Activated T-cell treated with anti-CD3 and anti-CD28 coated beads, Interleukin-2, amount 50 U/mL, for 48 hours (primary cell): ENCODE results near the gene LRATD1.

Source experiments
- DNase-seq, 2 experiments: peaks; one replicate each; pipeline ENCODE4 v3.0.0-alpha.2; 2020

Gene LRATD1

DNA sequence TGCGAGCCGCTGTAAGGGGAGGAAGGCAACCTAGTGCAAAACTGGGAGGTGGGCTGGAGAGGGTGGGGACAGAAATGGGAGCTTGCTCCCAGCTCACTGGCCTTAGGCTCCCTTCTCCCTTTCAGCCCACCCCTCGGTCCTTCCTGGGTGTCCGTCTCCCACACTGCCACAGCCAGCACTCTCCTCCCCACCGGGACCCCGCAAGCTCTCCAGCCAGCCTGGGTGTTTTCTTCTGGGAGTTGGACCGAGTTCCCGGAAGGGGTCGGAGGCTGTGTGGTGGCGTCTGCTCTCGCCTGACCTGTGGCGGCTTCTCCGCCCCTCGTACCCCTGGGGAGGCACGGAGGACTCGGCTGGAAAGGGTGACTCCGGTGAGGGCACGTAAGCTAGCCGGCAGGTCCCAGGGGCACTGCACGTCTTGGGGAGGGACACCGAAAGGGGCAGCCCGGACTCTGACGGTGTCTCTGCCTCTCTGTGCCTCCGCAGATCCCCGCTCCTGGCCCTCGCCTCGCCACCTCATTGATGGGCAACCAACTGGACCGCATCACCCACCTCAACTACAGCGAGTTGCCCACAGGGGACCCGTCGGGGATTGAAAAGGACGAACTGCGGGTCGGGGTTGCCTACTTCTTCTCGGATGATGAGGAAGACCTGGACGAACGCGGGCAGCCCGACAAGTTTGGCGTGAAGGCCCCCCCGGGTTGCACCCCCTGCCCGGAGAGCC is 1.1 kb downstream of the LRATD1 start:
- peak; percentile 16 to 18 for DNase-seq

DNA sequence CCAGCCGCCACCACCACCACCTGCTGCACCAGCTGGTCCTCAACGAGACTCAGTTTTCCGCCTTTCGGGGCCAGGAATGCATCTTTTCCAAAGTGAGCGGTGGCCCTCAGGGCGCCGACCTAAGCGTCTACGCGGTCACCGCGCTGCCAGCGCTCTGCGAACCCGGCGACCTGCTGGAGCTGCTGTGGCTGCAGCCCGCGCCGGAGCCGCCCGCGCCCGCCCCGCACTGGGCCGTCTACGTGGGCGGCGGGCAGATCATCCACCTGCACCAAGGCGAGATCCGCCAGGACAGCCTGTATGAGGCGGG is 1.6 kb downstream of the LRATD1 start:
- DNase-seq = no peak

DNA sequence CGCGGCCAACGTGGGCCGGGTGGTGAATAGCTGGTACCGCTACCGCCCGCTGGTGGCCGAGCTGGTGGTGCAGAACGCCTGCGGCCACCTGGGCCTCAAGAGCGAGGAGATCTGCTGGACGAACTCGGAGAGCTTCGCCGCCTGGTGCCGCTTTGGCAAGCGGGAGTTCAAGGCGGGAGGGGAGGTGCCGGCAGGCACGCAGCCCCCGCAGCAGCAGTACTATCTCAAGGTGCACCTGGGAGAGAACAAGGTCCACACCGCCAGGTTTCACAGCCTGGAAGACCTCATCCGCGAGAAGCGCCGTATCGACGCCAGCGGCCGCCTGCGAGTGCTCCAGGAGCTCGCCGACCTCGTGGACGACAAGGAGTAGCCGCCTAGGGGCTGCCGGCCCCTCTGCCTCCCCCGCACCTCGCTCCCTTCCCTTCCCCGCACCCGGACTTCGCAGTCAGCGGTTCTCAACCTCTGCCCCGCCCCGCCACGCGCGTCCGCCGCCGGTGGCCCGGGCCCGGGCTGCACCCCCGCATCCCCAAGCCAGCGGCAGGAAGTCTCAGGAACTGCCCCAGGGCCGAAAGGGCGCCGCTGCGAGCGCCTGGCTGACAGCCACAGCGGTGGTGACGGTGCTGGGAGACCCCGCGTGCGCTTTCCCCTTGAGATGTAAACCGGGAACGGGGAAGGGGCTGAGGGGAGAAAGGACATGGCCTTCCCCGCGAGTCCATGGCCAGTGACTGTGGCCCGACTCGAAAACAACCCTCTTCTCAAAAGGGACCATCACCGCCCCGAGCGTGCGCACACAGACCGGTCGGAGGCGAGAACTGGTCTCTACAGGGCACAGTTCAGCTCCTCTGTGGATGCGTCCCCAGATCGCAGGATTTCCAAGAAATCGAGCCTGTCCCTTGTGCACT is 2.2 kb downstream of the LRATD1 start:
- peak; percentile 33 to 46 for DNase-seq

DNA sequence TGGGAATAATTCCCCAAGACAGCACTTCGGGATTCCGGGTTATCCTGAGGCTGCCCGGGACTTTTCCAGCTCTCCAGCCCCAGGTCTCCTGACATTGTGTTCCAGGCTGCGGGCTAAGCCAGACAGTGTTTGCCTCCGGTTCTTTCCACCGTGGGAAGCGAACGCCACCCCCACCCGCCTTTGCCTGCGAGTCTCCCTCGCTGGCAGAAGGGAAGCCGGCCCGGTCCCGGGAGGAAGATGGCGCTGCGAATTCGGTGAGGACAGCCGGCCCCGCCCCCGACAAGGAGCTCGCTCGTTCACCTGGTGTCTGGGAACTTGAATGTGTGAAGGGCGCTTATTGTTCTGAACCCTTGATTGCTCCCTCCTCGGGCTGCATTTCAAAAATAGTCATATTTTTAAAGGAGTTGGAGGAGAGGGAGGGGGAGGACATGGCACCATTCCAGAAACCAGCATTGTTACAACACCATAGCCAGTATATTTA is 2.9 kb downstream of the LRATD1 start:
- DNase-seq = peak in 1 of 2 experiments; percentile 15

DNA sequence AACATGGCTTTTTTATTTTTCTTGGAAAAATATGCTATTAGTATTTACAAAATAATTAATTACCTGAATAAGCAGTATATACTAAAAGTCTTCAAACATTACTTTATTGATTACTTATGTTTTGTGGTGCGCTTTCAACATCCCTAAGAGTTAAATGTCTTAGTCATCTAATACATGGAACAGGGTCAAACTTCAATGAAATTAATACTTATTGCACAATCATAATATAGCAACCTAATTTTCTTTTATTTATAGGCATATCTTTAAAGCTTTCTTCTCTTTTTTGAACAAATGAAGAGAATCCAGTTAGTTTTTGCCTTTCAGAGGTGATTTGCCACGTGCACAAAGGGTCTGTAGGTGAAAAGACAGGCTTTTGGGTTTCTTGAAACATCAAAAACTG is 6.0 kb downstream of the LRATD1 start:
- DNase-seq = no peak

DNA sequence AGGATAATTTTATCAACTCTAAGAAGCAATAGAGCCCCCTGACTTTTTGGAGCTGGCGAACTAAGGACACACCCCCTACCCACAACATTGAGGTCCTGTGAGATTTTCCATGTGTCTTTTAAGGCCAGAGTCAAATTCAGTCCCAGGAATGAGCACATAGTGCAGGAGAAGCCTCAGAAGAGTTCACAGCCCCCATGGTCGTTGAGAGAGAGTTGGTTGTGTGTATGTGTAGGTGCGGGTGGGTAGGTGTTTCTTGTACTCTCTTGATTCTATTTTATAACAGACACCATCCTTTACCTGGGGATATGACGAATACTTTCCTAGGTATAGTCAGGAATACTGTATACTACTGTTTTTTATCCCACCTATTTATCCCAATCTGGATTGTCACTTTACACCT is 8.6 kb downstream of the LRATD1 start:
- DNase-seq = no peak

DNA sequence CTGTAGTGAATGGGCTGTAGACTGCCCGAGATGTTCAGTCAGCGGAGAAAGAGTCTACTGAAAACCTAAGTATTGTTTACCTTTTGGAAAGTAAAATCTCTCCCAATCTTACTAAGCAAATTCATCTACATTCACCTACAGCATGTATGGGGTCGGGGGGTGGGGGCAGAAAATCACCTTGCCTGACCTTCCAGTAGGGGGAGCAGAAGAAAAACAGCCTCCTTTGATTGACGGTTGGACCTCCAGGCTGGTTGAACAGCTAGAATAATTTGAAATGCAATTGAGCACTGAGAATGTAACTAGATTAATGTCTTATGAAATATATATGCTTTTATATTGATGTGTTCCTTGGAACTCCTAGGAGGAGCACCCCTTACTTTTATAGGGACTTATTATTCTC is 10.0 kb downstream of the LRATD1 start:
- no peak for DNase-seq

DNA sequence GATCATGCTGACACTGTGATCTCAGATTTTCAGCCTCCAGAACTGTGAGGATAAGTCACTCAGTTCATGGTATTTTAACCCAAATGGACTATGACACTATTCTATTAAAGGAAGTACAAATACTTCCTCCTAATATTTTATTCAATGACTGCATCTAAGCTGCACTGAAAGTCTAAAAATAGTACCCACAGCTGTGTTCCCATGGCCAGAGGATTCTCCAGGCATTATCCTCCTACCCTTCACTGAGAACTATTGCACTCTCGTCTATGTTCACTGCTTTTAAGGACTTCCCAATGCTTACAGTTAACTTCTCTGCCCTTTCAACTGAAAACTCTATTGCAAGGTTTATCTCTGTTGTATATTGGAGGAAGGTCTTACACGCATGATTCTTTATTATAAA is 15.2 kb downstream of the LRATD1 start:
- no peak for DNase-seq

DNA sequence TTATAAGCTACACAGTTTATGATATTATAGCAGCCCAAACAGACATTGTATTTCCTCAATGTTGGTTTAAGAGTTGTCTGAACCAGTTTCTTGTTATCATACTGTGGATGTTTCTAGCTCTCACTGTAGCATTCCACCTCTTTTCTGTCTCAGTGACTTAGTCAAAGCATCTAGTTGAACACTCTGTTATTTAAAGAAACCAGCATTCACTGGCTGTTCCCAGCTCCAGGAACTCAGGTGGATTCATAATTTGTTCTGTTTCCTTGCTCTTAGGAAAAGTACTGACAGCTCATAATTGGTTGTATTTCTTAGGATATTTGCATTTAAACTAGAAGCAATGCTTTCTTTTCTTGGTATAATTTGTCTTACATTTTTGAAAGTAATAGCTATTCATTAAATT is 17.5 kb downstream of the LRATD1 start:
- no peak for DNase-seq

DNA sequence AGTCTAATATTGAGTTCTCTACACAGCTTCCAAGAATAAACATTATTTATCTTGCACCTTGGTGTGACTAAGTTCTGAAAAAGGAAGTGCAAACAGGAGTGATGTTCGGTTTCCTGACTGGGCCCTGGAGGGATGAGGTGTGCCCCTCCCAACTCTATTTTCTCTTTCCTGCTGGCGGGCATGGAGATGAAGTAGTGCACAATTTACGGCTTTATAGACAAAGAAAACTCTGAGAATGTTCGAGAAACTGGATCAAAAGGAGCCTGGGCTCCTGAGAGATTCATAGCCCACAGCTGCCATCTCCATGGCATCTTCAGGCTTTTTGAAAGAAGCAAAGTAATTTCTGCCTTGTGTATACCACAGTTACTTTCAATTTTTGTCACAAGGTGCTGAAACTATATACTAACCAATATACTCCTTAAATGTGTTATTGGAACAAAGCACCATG is 22.3 kb downstream of the LRATD1 start:
- DNase-seq = no peak

DNA sequence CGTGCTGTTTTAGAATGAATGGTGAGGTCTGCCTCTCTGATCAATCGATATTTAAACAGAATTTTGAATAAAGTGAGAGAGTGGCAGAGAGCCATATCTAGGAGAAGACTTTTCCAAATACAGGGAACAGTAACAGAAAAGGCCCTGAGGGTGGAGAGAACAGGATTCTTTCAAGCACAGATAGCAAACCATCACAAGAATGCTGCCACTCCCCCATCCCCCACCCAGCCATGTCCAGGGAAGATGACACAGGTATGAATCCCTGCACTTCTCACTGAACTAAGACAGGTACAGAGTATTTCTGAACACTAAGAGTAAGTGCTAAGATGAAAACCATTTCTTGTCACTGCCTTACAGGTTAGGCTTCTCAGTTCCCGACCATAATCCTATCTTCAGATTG is 23.6 kb downstream of the LRATD1 start:
- no peak for DNase-seq

DNA sequence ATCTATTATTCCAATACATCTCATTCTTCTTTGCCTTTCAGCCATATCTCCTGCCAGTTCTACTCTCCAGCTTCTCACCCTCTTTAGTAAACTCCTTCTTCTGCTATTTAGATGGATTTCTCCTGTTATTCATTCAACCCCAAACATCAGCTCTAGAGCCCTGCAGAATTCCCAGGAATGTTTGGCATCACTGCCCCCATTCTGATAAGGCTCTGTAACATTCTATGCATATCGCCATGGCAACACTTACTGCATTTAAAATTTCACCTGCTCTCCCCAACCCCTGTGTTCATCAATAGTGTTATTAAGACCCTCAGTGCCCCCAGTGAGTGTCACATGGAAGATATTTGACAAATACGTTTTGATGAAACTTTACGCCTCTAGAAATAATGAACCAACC is 28.6 kb downstream of the LRATD1 start:
- DNase-seq = no peak

DNA sequence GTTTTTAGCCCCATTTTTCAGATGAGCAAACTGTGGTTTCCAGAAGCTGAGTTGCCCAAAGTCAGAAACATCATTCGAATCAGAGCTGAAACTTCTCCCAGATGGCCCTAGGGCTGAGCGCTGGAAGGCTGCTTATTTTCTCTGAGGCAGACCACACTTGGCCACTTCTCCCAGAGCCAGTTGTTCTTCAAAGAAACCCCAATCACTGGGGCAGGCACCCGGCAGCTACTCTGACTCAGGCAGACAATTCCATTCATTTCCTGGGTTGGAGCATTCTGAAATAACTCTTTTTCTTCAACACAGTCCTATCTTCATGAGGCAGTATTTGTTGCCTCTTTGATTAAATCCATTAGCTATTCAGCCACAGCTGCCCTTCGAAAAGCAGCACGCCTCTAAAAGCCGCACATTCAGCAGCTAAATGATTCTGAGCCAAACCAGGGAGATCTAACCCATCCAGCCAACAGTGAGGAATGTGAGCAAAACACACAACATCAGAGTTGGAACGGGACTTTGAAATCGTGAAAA is 40.9 kb downstream of the LRATD1 start:
- DNase-seq = no peak

DNA sequence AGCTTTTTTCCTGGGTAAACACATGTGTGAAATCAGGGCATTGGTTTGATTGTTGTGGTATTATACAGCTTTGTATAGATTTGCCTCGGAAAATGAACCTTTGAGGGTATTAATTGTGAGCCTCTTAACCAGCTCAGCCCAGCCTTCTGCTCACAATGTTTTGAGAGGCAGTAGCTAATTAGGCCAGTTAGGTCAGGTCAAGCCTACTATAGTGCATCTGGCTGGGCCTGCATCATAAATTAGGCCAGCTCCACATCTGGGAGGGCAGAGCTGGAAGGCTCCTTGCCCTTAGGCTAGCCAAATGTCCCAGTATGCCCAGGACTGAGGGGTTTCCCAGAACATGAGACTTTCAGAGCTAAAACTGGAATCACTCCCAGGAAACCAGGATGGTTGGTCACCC is 43.0 kb downstream of the LRATD1 start:
- no peak for DNase-seq

DNA sequence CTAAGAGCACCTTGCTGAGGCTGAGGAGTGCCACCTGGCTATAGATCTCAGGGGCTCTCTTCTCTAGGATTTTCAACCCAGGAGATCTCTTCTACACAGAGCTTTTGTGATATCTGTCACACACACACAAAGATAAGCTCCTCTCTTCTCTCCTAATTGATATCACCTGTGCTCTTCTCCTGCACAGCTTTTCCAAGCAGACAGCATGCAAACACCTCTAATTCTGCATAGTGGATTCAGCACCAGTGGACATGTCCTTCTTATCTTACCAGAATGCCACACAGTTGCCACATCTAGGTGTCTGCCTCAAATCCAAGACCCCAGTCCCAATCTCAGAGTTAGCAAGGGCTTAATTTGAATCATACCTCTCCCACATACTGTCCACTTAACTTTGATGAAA is 43.9 kb downstream of the LRATD1 start:
- DNase-seq = no peak

DNA sequence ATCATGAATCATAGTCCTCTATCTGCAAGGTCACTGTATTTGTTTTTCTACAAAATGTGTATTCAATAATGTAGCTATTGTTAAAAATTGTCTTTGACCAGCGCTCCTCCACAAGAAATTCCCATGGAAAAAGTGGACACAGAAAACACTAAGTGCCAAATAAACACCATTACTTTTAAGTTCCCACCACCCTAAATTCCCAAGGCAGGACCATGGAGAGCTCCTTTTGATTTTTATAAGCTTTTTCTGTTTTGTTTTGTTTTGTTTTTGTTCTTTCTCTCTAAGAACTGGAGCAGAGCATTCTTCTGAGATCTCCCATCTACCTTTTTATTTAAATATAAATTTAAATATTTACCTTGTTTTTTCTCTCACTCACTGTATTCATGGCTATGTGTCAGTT is 44.5 kb downstream of the LRATD1 start:
- DNase-seq = no peak

DNA sequence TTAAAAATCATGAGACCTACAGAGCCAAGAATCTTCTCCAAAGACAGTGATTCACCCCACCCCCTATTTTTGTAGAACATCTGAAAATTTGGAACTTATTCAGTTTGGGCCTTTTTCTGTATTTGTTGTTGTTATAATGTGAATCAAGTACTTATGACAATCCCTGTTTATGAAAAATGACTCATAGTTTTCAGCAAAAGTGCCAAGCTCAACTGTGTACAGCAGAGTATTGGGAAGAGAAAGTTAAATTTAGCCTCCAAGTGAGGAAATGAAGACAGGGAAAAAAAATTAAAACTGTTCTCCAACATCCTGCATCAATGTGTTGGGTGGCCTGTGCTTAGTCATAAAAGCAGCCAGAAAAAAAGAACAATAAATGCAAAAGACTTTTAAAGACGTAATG is 46.2 kb downstream of the LRATD1 start:
- DNase-seq = no peak

DNA sequence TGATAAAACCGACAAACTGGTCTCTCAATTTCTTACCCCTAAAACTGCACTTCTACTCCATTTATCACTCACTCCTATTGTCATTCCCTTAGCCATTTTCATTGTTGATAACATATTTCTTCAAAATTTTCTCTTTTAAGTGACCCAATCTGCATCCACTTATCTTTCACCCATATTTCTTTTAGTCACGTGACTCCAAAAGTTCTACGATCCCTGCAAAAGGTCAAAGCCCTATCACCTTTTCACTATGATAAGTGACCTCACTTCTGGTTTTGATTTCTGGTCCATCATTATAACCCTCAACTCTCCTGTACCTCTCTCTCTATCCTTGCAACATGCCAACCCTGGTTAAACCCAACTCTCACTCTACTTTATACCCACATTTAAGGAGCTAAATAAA is 49.1 kb downstream of the LRATD1 start:
- DNase-seq = no peak
